Parathyroid adenoma (tissue), 2 donors: ENCODE data around the gene CHAD.
"Not testable (repeated sequence)": the region's sequence is repeated elsewhere in the genome, so short reads cannot be mapped to it uniquely, and the experiment has no call there.

Experiments used
- H2AFZ ChIP-seq: fragments of 300-600 bp; sonication (generic); one replicate; pipeline ENCODE4 v1.7.0; 2017; ENCODE audit warnings: antibody characterized with exemption, mild to moderate bottlenecking
- H3K27ac ChIP-seq: fragments of 300-600 bp; sonication (generic); one replicate; pipeline ENCODE4 v1.7.0; 2017
- H3K27me3 ChIP-seq: fragments of 300-600 bp; sonication (generic); one replicate; pipeline ENCODE4 v1.7.0; 2017; ENCODE audit warnings: low read length; ENCODE audit not compliant: control insufficient read depth, insufficient read depth
- H3K36me3 ChIP-seq: fragments of 300-600 bp; sonication (generic); one replicate; pipeline ENCODE4 v1.7.0; 2017; ENCODE audit warnings: low read length; ENCODE audit not compliant: control insufficient read depth, insufficient read depth
- H3K4me1 ChIP-seq: fragments of 300-600 bp; sonication (generic); one replicate; pipeline ENCODE4 v1.7.0; 2017; ENCODE audit warnings: control low read depth
- H3K4me2 ChIP-seq: fragments of 300-600 bp; sonication (generic); one replicate; pipeline ENCODE4 v1.7.0; 2017; ENCODE audit warnings: low read length
- H3K4me3 ChIP-seq: fragments of 300-600 bp; sonication (generic); one replicate; pipeline ENCODE4 v1.7.0; 2017; ENCODE audit warnings: low read depth, low read length
- H3K79me2 ChIP-seq: fragments of 300-600 bp; sonication (generic); one replicate; pipeline ENCODE4 v1.7.0; 2017; ENCODE audit warnings: control low read depth
- H3K9ac ChIP-seq: fragments of 300-600 bp; sonication (generic); one replicate; pipeline ENCODE4 v1.7.0; 2017; ENCODE audit warnings: mild to moderate bottlenecking
- H3K9me3 ChIP-seq: fragments of 300-600 bp; sonication (generic); one replicate; pipeline ENCODE4 v1.7.0; 2017; ENCODE audit warnings: low read length; ENCODE audit not compliant: control insufficient read depth
- CTCF ChIP-seq: fragments of 300-600 bp; sonication (generic); IDR thresholded peaks from one replicate; pipeline ENCODE4 v1.7.0; 2017; ENCODE audit warnings: antibody characterized with exemption, mild to moderate bottlenecking
- donor health status: primary hyperparathyroidism.

Gene CHAD

GRCh38 chr17:50475362-50475761 is 6.7 kb upstream of the CHAD start:
- no peaks in the 10 kb centered on the region for H3K79me2 ChIP-seq
- no peak overlapping the region for H3K9ac ChIP-seq
- H3K27me3 ChIP-seq, result no peaks in the 10 kb centered on the region
- no peak overlapping the region for H3K27ac ChIP-seq
- H3K9me3 ChIP-seq, result no peaks in the 10 kb centered on the region
- no peak overlapping the region for H3K4me3 ChIP-seq
- TF ChIP-seq CTCF, result no peak
- no peak overlapping the region for H3K4me2 ChIP-seq
- no peaks in the 10 kb centered on the region for H3K36me3 ChIP-seq
- H2AFZ ChIP-seq, result no peak overlapping the region
- H3K4me1 ChIP-seq, result peaks cover 19% of the 10 kb centered on the region

DNA sequence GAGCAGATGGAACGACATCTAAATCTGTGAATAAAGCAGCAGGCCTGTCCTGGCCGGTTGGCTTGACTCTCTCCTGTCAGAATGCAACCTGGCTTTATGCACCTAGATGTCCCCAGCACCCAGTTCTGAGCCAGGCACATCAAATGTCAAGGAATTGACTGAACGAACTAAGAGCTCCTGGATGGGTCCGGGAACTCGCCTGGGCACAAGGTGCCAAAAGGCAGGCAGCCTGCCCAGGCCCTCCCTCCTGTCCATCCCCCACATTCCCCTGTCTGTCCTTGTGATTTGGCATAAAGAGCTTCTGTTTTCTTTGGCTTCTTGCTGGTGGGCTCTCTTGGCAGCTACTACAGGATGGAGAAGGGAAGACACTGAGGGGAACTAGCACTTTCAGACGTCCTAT is 5.8 kb upstream of the CHAD start:
- H3K79me2 ChIP-seq, result no peaks in the 10 kb centered on the region
- no peaks in the 10 kb centered on the region for H3K9me3 ChIP-seq
- no peaks in the 10 kb centered on the region for H3K36me3 ChIP-seq
- no peak overlapping the region for H2AFZ ChIP-seq
- TF ChIP-seq CTCF, result no peak
- H3K27me3 ChIP-seq, result no peaks in the 10 kb centered on the region
- H3K4me3 ChIP-seq, result no peak overlapping the region
- H3K27ac ChIP-seq, result no peak overlapping the region
- no peak overlapping the region for H3K9ac ChIP-seq
- H3K4me1 ChIP-seq, result peaks cover 17% of the 10 kb centered on the region
- no peak overlapping the region for H3K4me2 ChIP-seq

DNA sequence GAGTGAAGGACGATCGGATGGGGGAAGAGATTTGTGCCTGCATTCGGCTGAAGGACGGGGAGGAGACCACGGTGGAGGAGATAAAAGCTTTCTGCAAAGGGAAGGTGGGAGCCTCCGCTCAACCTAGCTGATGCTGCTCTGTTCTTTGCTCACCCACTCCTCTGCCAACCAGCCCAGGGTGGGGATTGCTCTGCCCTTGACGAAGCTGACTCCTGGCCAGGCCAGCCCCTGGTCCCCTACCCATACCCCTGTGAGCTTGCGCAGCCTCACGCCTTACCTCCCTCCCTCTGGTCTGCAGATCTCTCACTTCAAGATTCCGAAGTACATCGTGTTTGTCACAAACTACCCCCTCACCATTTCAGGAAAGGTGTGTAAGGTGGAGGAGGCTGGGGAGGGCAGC is 5.2 kb upstream of the CHAD start:
- no peak overlapping the region for H3K9ac ChIP-seq
- no peaks in the 10 kb centered on the region for H3K36me3 ChIP-seq
- H3K9me3 ChIP-seq, result no peaks in the 10 kb centered on the region
- no peaks in the 10 kb centered on the region for H3K79me2 ChIP-seq
- no peak for TF ChIP-seq CTCF
- H3K27ac ChIP-seq, result no peak overlapping the region
- H3K4me2 ChIP-seq, result no peak overlapping the region
- H3K4me3 ChIP-seq, result no peak overlapping the region
- H3K27me3 ChIP-seq, result no peaks in the 10 kb centered on the region
- H2AFZ ChIP-seq, result no peak overlapping the region
- H3K4me1 ChIP-seq, result peaks cover 16% of the 10 kb centered on the region

DNA sequence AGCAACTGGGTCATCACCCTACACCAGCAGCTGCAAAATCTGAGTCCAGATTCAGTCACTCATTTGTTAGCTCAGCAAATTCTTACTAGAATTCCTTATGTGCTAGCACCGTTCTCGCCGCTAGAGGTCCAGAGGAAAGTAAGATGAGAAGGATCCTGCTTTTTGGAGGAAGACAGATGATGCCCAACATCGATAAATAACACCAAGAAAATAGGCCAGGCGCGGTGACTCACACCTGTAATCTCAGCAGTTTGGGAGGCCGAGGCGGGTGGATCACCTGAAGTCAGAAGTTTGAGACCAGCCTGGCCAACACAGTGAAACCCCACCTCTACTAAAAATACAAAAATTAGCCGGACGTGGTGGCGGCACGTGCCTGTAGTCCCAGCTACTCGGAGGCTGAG is 4.1 kb upstream of the CHAD start:
- H3K4me2 ChIP-seq, H3K9ac ChIP-seq, H3K9me3 ChIP-seq, H3K79me2 ChIP-seq, H3K4me3 ChIP-seq, H3K36me3 ChIP-seq, H3K27ac ChIP-seq, H2AFZ ChIP-seq, H3K27me3 ChIP-seq: not testable (repeated sequence)
- peaks cover 11% of the 10 kb centered on the region for H3K4me1 ChIP-seq
- TF ChIP-seq CTCF, result peak; percentile 43

DNA sequence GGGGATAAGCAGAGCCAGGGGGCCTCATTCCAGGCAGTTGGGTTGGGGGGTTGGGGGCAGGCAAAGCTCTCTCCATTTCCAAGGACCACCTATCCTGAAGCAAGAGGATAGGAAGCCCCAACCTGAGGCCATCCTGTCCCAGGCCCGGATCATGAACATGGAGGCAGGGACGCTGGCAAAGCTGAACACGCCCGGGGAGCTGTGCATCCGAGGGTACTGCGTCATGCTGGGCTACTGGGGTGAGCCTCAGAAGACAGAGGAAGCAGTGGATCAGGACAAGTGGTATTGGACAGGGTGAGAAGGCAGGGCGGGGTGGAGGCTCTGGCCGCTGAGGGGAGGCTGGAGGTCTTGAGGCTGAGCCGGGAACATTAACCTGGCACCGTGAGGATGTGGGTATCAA is 3.6 kb upstream of the CHAD start:
- TF ChIP-seq CTCF, result no peak
- Histone ChIP-seq H3K4me3 (no peak overlapping the region), H3K4me1 (peaks cover 11% of the 10 kb centered on the region), H2AFZ (no peak overlapping the region), H3K79me2 (no peaks in the 10 kb centered on the region), H3K9ac (no peak overlapping the region), H3K36me3 (no peaks in the 10 kb centered on the region), H3K9me3 (no peaks in the 10 kb centered on the region), H3K27me3 (no peaks in the 10 kb centered on the region), H3K27ac (no peak overlapping the region), H3K4me2 (no peak overlapping the region)
